DND-41 (cell line): ENCODE results near the gene NTN1.
A peak's percentile ranks its signal among the peaks of the same experiment; 100 is the strongest.

ENCODE experiments used
- ATAC-seq: fragments of 200-7000 bp; cut with Tn5 transposase; 3 replicates; pipeline ENCODE4 v1.9.1; 2021; ENCODE audit warnings: low read depth; ENCODE audit not compliant: insufficient read depth
- DNase-seq: peaks from one replicate; pipeline ENCODE4 v3.0.0-alpha.2; 2020
- H2AFZ ChIP-seq: 2 replicates; pipeline ENCODE4 v1.6.0; 2012; ENCODE audit warnings: low read depth, low read length
- H3K27ac ChIP-seq: 2 replicates; pipeline ENCODE4 v1.5.1; 2012; ENCODE audit warnings: low read length, inconsistent platforms
- H3K27me3 ChIP-seq: fragments of 200-600 bp; sonication (generic); 2 replicates; pipeline ENCODE4 v1.6.0; 2012; ENCODE audit warnings: low read length, mild to moderate bottlenecking, inconsistent platforms; ENCODE audit not compliant: insufficient read depth, poor library complexity
- H3K36me3 ChIP-seq: 2 replicates; pipeline ENCODE4 v1.5.1; 2012; ENCODE audit warnings: low read length, inconsistent platforms; ENCODE audit not compliant: insufficient read depth
- H3K4me1 ChIP-seq: 2 replicates; pipeline ENCODE4 v1.5.1; 2012; ENCODE audit warnings: mild to moderate bottlenecking, low read length; ENCODE audit not compliant: insufficient read depth
- H3K4me2 ChIP-seq: 2 replicates; pipeline ENCODE4 v1.6.0; 2012; ENCODE audit warnings: mild to moderate bottlenecking, moderate library complexity, low read length, inconsistent platforms; ENCODE audit not compliant: insufficient read depth
- H3K4me3 ChIP-seq, 2 experiments: fragments of 200-600 bp in 1 of 2; shearing (Covaris generic) in 1 of 2; 2 replicates each; pipeline ENCODE4 v1.5.1; 2012 to 2016; ENCODE audit warnings: inconsistent platforms in 2 of 2, low read length in 2 of 2, mild to moderate bottlenecking in 2 of 2, low read depth in 1 of 2, moderate library complexity in 1 of 2
- H3K79me2 ChIP-seq: 2 replicates; pipeline ENCODE4 v1.6.0; 2012; ENCODE audit warnings: low read length, inconsistent platforms; ENCODE audit not compliant: insufficient read depth
- H3K9ac ChIP-seq: 2 replicates; pipeline ENCODE4 v1.6.0; 2012; ENCODE audit warnings: low read depth, mild to moderate bottlenecking, inconsistent platforms, low read length, moderate library complexity
- H3K9me3 ChIP-seq: 2 replicates; pipeline ENCODE4 v1.5.1; 2012; ENCODE audit warnings: low read length, moderate library complexity, mild to moderate bottlenecking, inconsistent platforms; ENCODE audit not compliant: insufficient read depth, severe bottlenecking
- H4K20me1 ChIP-seq: 2 replicates; pipeline ENCODE4 v1.6.0; 2012; ENCODE audit warnings: low read length; ENCODE audit not compliant: insufficient read depth
- CTCF ChIP-seq: IDR thresholded peaks from 2 replicates; pipeline ENCODE4 v1.5.1; 2012; ENCODE audit warnings: borderline replicate concordance, low read length, moderate library complexity, mild to moderate bottlenecking; ENCODE audit not compliant: poor library complexity, severe bottlenecking; ENCODE audit errors: extremely low read depth
- EZH2 ChIP-seq: IDR thresholded peaks from 3 replicates; pipeline ENCODE4 v1.6.1; 2012; ENCODE audit warnings: borderline replicate concordance, low read depth, mild to moderate bottlenecking, moderate library complexity, low read length, inconsistent platforms; ENCODE audit not compliant: severe bottlenecking

Gene NTN1

DNA sequence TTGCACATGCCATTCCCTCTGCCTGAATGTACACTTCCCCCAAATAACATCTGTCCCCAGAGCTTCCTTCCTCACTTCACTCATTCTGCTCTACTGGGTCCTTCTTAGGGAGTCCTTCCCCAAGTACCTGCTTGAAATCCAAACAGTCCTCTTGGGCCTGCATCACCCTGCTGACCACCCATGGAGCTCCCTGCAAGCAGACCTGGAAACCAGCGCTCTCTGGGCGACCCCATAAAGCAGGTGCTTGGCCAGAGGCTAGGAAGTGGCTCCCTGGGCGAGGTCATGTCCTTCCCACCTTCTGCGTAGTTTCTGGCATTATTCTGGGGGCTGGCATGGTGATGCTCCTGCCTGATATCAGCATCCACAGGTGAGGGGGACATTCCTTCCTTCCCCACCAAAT lies 12.2 kb upstream of the NTN1 start:
- Histone ChIP-seq H3K79me2 (no peaks in the 10 kb centered on the region), H2AFZ (no peak overlapping the region), H3K27me3 (peaks cover 5% of the 10 kb centered on the region), H3K4me2 (no peak overlapping the region), H3K9me3 (peaks cover 2% of the 10 kb centered on the region), H3K4me1 (no peaks in the 10 kb centered on the region), H4K20me1 (no peaks in the 10 kb centered on the region), H3K9ac (no peak overlapping the region), H3K4me3 (no peak overlapping the region), H3K36me3 (no peaks in the 10 kb centered on the region), H3K27ac (no peak overlapping the region)
- TF ChIP-seq CTCF (no peak), EZH2 (no peak)
- DNase-seq (no peak), ATAC-seq (no peak)

- DNase-seq (no peak), ATAC-seq (no peak)
- Histone ChIP-seq H3K9ac (no peak overlapping the region), H3K9me3 (peaks cover 2% of the 10 kb centered on the region), H3K4me2 (no peak overlapping the region), H3K79me2 (no peaks in the 10 kb centered on the region), H3K27ac (no peak overlapping the region), H3K4me3 (no peak overlapping the region), H4K20me1 (no peaks in the 10 kb centered on the region), H2AFZ (no peak overlapping the region), H3K27me3 (peaks cover 5% of the 10 kb centered on the region), H3K36me3 (no peaks in the 10 kb centered on the region), H3K4me1 (no peaks in the 10 kb centered on the region)
- no peak for TF ChIP-seq CTCF
- TF ChIP-seq EZH2, result no peak
Measured at GRCh38 chr17:9009737-9010136, 11.6 kb upstream of the NTN1 start.

DNA sequence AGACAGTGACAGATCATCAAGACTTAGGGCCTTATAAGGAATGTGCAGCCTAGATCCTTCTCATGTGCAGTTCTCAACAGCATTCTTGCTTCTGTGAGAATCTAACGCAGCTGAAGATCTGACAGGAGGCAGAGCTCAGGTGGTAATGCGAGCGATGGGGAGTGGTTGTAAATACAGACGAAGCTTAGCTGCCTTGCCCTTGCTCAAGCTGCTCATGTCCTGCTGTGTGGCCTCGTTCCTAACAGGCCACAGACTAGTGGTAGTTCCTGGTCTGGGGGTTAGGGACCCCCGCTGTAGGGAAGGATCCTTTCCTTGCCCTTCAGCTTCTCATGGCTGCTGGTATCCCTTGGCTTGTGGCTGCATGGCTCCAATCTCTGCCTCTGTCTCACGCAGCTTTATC lies 10.3 kb upstream of the NTN1 start:
- H3K9ac ChIP-seq, result no peak overlapping the region
- H3K36me3 ChIP-seq, result no peaks in the 10 kb centered on the region
- H3K9me3 ChIP-seq, result no peaks in the 10 kb centered on the region
- TF ChIP-seq CTCF (no peak), EZH2 (no peak)
- no peak overlapping the region for H3K4me2 ChIP-seq
- DNase-seq, result no peak
- H3K27me3 ChIP-seq, result peaks cover 5% of the 10 kb centered on the region
- H3K79me2 ChIP-seq, result no peaks in the 10 kb centered on the region
- no peak overlapping the region for H2AFZ ChIP-seq
- no peaks in the 10 kb centered on the region for H4K20me1 ChIP-seq
- H3K27ac ChIP-seq, result no peak overlapping the region
- no peaks in the 10 kb centered on the region for H3K4me1 ChIP-seq
- H3K4me3 ChIP-seq, result no peak overlapping the region
- ATAC-seq, result no peak

- Histone ChIP-seq H3K9me3 (no peaks in the 10 kb centered on the region), H3K36me3 (no peaks in the 10 kb centered on the region), H3K27ac (no peak overlapping the region), H2AFZ (no peak overlapping the region), H3K9ac (no peak overlapping the region), H3K79me2 (no peaks in the 10 kb centered on the region), H3K4me2 (no peak overlapping the region), H3K4me1 (peaks cover 22% of the 10 kb centered on the region), H3K27me3 (no peaks in the 10 kb centered on the region), H3K4me3 (no peak overlapping the region), H4K20me1 (no peaks in the 10 kb centered on the region)
- DNase-seq (peak; percentile 27), ATAC-seq (no peak)
- TF ChIP-seq CTCF (no peak), EZH2 (no peak)
Measured at GRCh38 chr17:9016941-9017552, 4.3 kb upstream of the NTN1 start.
